GM19468 (cell line): ENCODE measurements around the gene SCUBE1.

Experiments used
- ATAC-seq: cut with Tn5 transposase; IDR thresholded peaks from one replicate; pipeline ENCODE4 v1.9.1; 2021; ENCODE audit warnings: mild to moderate bottlenecking, moderate library complexity, moderate number of reproducible peaks; ENCODE audit not compliant: unreplicated experiment; ENCODE audit errors: extremely low read depth

The SCUBE1 gene

DNA sequence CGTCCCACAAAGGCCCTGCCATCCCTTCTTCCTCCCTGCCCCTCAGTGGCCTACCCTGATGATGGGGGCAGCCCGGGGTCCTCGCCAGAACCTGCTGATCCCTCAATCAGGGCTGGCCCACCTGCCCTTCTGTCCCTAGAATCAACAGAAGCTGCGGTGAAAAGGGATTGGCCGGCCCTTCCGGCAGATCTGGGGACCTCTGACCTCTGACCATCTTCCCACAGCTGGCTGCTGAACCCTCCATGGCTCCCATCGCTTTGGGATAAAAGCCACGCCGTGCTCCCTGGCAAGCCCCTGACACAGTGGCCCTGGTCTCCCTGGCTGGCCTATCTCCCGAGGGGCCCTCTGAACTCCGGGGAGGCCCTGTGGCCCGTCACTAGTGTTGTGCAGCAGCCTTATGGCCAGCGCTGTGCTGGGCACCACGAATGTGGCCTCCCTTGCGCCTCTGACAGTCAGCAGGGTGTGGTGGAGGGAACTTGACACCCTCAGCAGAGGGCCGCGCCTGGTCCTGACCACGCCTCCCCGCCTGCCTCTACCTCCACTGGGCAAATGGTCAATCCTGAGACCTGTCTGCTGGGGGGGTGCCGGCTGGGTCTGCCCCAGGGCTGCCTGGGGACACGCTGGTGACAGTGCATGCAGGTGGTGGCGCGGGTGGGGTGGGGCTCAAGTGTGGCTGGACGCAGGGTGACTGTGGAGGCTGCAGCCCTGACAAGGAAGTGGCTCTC is 98.2 kb downstream of the SCUBE1 start:
- ATAC-seq: no peak

DNA sequence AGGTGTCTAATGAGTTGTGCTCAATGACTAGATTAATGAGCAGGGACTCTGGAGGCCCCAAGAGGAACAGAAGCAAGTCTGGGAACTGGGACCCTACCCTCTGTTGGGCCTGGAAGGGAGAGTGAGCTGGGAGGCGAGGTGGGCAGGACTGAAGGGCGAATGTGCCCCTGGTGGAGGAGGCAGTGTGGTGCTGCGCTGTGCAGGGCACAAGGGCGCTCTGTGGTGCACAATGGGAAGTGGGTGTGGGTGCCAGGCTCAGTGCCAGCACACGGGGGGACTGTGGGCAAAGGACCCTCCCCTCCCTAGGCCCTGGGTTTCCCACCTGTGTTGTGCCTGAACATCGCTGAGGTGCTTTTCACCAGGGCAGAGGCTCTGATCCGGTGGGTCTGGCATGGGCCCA is 98.8 kb downstream of the SCUBE1 start:
- ATAC-seq: no peak

DNA sequence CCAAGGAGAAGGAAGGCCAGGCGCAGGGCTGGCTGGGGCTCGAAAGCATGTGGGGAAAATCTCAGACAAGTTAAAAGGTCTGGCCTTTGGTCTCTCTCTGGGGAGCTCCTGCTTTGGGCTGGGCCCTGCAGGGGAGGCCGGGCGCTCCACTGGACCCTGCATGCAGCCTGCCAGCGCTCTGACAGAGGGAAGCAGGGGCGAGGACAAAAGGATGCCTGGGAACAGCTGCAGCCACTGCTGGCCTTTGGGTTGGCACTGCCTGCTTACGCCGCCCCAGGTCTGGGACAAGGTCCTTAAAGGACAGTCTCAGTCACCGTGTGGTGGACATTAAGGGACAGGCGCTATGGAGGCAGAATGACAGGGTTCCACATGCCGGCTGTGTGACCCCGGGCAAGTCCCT is 99.8 kb downstream of the SCUBE1 start:
- ATAC-seq: no peak

DNA sequence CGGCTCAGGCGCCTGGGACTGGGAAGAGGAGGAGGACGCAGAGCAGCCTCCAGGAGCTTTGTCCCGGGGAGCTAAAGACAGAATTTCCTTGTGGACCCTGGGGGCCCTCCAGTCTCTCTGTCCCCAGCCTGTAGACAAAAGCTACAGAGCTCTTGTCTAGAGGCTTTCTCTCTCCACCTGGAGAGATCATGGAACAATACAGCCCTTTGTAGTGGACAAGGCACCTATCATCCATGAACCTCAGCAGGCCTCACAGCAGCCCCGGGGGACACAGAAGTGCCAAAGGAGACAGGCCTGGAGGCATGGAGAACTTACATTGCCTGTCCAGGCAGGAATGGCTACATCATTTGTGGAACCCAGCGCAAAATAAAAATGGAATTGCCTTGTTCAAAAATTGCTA is 100.5 kb downstream of the SCUBE1 start:
- ATAC-seq: no peak

DNA sequence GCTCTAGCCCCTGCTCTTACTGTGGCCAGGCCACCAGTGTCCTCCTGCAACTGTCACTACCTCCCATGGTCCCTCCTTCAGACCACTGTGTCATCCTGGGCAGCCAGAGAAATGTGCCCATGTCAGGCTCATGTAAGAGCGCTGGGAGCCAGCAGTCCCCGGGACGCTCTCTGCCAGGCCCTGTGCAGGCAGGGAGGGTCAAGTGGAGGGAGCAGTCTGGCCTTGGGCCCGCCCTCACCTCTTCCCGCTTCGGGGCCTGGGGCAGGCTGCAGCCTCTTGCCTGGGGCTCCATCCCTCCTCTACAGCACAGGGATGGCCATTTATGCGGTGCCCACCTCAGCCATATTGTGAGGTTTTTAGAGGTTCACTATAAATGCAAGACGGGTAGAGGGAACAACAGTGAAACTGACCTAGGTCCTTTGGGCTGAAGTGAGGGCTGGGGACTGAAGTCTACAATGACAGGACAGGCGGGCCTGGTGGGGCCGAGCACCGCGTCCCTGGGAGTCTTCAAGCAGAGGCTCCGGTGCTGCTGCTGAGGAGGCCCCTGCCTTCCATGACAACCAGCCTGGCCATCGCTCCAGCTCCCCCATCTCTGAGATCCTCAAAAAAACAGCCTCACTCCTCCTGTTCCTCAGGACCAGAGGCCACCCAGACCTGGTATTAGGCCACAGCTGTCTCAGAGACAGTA is 101.3 kb downstream of the SCUBE1 start:
- no peak for ATAC-seq

DNA sequence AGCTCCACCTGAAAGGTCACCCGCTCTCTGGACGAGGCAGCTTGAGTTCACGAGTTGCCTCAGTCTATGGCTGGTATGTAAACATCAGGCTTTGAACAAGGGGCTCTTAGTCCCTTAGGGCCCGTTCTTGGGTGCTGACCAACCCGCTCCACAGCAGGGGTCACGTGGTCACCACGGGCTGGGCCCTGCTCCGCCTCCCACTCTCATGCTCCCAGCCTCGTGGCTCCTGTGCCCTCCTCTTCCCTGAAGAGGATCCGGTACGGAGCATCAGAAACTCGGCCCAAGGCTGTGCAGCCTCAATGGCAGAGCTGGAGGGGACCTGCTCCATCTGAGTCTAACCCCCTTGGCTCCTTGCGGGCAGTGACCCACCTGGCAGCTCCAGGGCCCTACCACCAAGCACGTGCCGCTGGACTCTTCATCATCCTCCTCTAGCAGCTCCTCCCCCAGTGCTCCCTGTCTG is 102.0 kb downstream of the SCUBE1 start:
- ATAC-seq: no peak

DNA sequence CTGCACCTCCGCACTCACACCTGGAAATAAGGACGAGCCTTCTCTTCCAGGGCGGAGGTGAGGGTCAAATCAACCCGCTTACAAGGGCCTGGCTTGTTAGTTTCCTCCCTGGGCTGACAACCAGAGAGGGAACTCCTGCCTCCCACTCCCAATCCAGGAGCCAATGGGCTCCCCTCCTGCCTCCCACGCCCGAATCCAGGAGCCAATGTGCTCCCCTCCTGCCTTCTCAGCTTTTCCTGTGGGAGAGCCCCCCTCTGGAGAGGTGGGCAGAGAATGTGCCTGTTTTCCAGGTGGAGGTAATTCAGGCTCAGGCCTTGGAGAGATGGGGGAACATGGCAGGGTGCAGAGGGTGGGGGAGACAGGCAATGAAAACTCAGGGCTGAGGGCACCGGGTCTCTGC is 102.6 kb downstream of the SCUBE1 start:
- no peak for ATAC-seq

DNA sequence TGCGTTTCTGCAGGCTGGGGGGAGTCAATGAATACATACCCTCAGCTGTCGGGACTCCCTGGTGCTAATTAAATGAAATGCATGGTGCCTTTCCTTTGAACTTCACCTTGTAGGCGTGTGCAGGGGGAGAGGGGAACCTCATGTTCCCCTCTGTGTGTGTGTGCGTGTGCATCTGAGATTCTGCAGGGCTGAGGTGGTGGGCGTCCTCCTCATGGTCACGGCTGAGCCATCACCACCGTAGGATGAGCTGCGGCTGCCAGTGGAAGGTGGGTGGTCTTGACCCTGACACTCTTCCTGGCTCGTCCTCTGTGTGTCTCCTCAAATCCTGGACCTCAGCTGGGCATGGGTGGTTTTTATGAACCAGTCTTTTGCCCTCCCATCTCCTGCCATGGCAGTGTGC is 103.2 kb downstream of the SCUBE1 start:
- ATAC-seq: no peak

DNA sequence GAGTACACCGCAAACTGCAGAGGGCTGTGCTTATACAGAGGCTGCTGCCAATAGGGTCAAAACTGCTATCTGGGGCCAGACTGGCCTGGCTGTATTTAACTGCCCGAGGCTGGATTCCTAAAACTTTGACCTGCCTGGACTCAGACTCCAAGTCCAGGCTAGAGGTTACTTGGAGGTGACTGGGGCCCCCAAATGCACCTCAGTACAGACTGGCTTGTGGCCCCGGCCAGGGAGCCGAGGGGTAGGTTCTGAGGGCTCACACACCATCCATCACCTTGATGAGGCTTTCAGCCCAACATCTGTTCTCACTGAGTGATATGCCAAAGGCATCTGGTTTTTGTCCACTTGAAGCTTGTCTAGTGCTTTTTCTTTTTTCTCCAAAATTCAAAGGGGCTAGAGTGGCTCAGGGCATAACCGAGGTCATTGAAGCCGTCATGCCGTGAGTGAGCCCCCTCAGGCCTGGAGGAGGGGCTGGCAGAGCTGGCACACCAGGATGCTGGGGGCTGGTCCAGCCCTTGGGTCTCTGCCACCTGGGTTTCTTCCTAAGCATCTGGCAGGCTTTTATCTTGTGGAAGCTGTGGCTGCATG is 103.9 kb downstream of the SCUBE1 start:
- ATAC-seq: no peak

DNA sequence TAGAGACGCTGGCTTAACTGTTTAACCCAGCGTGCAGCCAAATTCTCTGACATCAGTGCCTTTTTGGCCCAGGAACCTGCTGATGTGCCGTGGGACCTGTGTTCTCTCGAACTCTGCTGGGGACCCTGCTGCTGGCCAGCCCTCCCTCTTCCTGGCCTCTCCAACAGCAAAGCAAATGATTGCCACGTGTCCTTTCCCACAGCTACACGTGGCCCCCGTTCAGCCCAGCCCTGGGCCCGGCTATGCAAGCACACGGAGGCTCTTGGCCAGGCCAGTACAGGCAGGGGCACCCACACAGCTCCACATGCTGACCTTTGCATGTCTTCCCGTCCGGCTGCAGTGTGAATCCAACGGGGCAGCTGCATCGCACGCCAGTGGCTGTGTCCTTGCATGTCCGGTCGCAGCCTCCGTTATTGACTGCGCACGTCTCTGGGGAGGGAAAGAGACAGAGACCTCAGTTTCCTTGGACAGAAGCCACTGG is 104.6 kb downstream of the SCUBE1 start:
- ATAC-seq: no peak

DNA sequence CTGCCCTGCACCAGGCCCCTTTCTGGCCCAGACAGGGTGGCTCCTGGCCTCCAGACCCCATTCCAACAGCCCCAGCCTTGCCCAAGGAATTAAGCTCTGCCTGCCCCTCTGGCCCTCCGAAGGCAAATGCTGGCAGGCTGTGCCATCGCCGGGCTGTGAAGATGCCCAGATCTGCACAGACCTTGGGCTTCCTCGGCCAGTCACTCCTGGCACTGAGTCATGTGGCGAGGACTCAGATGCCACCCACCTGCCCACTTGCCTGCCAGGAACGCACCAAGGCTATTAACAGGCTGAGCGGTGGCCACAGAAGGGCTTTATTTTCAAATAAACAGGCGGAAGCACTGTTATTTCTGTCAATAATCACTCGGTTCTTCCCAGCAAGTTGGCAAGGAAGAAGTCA is 105.9 kb downstream of the SCUBE1 start:
- no peak for ATAC-seq

DNA sequence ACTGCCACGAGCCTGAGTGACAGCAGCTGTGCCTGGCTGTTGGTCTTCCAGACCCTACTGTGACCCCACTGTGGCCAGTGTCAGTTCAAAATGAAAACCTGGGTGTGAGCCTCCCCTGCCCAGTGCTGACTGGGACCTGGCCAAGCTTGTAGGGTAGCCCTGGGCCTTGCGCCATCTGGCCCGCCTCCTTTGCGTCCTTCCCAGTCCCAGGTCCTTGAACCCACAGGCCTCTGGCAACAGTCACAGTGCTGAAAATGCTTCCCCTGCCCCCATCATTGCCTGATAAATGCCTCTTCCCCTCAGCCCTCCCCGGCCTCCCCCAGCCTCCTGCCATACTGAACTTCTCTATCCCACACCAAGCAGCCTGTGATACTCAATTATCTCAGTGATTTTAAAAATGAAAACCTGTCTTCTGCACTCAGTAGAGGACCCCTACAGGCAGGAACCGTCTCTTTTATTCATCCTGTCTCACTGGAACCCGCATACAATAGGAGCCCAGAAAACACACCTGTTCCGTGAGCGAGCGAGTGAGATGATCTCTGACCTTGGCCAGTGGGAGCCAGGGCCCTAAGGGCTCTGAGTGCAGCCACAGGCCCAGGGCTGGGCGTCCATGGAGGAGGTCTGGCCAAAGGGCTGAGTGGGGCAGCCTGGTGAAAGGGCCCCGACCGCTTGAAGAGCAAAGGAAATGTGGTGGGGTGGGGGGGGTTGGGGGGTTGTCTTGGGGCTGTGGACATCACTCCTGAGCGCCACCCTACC is 106.6 kb downstream of the SCUBE1 start:
- ATAC-seq: no peak

DNA sequence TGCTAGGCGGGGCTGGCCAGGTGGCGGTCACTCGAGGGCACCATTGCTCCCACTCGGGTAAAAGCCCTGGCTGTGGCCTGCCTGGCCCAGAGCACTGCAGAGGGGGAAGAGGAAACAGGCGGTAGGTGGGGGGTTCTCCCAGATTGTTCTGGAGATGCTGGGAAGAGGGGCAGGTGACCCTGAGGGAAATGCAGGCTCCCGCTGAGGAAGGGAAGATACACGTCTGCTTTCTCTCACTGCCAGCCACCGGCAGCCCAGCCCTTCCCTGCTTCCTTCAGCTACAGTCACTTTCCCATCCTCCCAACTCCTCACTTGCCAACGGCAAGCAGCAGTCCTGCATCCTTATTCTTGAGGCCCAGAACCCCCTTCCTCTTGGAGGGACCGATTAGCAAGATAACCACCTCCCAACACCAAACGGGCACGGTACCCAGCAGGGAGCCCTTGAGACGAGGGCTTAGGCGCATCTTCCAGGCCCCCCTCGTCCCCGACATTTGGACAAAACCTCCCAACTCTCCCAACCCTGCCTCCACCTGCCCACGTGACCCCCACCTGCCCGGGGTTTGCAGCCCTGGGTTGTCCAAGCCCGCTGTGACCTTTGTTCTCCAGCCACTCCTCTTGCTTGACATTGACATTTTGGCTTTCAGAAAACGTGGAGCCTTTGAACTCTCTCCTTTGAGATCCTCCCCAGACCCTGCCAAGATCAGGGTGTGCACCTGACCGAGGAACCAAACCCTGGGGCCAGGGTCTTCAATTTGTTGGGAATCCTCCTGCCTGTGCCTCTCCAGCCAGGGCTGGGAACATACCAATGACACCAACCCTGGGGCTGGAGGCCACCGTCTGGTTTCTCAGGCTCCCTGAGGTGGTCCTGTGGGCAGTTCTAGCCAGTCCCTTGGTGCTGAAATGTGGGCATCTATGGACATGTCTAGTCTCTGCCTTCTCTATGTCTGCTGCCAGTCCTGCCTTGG is 107.4 kb downstream of the SCUBE1 start:
- ATAC-seq: no peak

DNA sequence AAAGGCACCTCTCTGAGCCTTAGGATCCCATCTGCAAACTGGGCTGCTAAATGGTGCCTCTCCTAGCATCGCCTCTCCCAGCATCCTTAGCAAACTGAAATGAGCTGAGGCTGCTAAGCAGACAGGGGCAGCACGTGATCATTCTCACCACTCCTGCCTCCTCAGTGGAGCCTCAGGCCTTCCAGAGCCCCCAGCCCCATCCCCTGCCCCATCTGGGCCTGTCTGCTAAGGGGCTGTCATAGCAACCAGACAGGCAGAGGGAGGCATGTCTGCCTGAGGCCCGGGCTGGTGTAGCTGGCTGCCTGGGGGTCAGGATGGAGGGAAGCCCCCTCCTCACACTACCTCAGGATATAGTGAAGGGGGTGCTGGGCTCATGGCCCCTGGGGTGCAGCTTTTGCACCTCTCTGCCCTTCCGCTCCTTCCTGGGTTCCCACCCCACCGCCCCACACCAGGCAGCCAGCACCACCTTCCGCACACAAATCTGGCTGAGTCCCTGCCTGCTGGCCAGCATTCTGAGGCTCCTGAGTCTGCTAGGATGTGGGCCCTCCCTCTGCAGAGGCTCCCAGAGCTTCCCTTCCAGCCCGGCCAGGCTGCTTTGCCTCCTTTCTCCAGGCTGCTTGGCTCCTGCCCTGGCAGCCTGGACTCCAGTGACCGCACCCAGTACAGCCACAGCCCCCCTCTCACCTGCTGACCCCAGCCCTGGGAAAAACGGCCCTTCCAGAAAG is 108.7 kb downstream of the SCUBE1 start:
- no peak for ATAC-seq

DNA sequence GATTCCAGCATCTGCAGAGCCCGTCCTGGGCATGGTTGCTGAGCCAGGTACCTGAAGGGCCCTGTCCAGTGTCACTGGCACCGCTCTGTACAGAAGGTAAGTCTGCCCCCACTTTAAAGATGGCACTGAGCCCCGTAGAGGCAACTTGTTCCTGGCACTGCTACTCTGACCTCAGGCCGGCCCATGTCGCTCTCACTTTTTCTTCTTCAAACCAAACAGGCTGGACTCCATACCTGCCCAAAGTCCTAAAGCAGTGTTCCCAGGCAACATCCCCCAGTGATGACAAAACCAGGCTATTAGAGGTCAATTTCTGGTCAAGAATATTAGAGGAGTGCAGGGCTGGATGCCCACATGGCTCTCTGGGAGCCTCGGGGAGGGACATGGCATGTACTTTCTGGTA is 109.6 kb downstream of the SCUBE1 start:
- ATAC-seq: no peak

DNA sequence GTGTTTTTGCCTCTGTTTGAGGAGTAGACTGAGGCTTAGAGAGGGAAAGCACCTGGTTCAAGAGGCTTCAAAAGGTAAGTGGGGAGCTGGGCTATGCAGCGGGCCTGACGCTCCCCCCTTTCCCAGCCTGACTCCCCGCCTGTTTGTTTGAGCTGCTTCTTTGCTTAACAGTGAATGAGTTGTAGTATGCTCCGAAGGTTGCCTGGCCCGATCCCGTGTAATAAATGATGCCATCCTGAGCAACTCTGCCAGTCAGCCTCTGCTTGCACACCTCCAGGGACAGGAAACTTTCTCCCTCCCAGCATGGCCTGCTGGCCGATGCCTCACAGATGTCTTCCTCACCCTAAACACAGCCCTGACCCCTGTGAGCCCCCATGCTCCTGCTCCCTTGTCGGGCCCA is 110.7 kb downstream of the SCUBE1 start:
- no peak for ATAC-seq

DNA sequence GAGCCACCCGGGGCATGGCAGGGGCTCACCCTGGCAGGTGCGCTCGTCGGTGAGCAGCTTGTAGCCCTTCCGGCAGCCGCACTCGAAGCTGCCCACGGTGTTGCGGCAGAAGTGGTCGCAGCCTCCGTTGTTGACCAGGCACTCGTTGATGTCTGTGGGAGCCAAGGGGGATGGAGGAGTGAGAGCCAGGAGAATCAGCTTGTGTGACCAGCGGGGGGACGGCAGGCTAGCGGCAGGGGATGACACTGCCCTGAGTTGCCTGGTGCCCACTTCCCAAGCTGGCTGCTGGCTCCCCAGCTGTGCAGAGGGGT is 111.5 kb downstream of the SCUBE1 start:
- ATAC-seq: no peak

DNA sequence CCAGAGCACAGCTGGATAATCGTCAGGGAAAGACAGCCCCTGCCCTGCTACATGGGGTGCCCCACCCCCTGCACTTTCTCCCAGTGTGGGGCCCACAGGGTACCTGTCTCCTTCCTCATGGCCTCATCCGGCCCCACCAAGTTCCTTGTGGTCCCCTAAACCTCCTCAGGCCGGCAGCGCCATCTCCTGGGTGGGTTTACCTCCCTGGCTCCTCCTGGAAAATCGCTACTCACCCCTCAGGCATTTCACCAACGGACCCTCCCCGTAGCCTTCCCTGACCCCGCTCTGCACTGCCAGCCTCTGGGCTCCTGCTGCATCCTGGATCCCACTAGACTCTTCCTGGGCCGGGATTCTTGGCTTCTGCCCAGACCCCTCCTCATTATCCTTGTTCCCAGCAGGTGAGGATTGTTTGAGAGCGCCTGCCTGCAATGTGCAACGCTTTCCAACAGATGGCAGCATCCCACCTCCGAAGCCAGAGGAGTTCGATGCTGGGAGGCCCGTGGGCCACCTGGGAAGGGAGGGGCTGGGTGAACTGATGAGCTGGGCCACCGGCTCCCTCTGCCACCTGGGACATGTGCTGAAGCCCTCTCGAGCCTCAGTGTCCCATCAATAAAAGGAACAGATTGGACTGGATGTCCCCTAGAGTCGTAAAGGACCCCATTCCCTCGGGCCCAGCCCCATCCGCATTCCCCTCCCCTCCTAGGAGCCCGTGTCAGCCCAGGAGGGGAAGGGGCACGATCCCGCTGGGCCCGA is 112.0 kb downstream of the SCUBE1 start:
- ATAC-seq: no peak
